ENCODE data around the gene MRPS27. TPM values are rescaled to one million over a fixed set of nuclear protein-coding genes. Genes with fewer than 3 reads are reported as not detected.

MRPS27 gene
- total RNA-seq, 1 donor from 2014 or later: 108 TPM

DNA sequence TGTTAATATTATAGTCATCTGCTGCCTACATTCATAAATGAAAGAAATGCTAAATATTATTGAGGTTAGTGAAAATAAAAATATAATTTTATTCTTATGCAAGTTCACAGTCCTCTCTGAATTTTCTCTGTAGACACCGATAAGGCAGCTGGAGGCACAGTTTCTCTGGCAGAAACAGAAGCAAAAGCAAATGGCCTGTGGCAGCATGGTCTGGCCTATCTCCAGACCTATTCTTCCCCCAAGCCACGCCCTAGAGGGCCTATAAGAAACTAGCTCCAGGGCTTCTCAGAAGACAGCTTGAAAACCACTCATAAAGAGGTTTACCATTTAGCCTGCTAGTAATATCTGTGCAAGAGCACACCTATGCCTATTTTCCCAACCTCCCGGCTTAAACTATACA, 28.4 kb downstream of the MRPS27 start:
- DNase-seq (ENCODE audit: low read depth, low spot score): no peak

DNA sequence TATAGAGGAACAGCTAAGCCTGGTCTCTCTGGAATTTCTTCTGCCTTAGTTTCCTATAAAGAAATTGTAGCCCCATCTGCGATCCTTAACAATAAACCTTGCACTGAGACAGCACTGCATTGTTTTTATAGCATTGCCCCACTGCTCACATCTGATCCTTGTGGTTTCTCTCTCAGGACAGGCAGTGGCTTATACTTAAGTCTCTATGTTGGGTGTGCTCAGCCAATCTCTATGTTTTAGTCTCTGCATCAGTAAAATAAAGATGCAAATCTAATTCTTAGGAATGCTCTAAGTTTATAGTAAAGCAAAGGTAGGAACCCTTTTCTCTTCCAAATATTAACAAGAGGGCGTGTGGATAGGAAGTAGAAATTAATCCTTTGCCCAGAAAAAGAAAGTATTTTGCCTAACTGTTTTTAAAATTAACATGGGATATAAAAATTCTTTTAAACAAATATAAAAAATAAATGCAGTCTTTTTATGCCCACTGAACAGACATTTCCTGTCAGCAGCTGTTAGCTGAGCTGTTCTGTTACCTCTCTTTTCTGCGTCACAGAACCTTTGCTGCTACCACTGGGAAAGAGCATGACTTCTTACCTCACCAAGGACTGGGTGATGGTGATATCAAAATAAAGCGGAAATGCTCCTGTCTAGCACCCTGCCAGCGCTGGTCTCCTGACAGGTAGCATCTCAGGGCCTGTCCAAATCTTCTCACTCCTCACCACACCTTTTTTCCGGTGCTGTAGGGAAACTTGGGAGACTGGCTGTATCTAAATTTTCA, 29.5 kb downstream of the MRPS27 start:
- DNase-seq (ENCODE audit: low read depth, low spot score): no peak

DNA sequence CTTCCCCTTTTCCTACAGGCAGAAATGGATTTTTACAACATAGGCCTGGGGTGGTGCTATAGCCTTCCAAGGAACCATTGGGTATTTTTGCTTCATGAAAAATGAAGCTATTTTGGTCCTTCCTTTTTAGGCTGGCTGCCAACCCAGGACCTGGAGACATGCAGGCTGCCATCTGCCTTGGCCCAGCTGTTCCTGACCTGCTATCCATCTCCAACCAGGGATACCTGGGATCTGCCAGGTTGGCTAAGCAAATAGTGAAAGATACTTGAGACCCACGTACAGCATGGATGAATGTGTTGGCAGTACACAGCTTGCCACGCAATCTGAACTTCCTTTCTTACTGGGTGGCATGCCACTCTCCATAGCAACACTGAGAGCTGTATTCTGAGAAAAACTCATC, 31.1 kb downstream of the MRPS27 start:
- no peak for DNase-seq (ENCODE audit: low read depth, low spot score)

DNA sequence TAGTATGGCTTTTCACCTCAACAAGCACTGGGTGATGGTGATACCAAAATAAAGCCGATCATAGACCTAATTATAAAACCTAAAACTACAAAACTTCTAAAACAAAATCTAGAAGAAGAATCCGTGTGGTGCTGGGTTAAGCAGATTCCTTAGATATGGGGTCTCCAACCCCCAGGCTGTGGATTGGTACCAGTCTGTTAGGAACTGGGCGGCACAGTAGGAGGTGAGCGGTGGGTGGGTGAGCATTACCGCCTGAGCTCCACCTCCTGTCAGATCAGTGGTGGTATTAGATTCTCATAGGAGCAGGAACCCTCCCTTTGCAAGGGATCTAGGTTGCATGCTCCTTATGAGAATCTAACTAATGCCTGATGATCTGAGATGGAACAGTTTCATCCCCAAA, 33.2 kb downstream of the MRPS27 start:
- no peak for DNase-seq (ENCODE audit: low read depth, low spot score)

DNA sequence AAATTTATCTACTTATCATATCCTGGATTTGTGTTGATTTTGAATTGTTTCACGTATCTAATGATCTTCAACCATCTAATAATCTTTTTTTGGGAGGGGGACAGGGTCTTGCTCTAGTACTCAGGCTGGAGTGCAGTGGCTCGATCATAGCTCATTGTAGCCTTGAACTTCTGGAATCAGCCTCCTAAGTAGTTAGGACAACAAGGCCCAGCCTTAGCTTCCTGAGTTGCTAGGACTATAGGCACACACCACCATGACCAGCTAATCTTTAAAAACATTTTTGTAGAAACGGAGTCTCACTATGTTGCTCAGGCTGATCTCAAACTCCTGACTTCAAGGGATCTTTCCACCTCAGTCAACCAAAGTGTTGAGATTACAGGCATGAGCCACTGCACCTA, 34.6 kb downstream of the MRPS27 start:
- DNase-seq (ENCODE audit: low read depth, low spot score): no peak

DNA sequence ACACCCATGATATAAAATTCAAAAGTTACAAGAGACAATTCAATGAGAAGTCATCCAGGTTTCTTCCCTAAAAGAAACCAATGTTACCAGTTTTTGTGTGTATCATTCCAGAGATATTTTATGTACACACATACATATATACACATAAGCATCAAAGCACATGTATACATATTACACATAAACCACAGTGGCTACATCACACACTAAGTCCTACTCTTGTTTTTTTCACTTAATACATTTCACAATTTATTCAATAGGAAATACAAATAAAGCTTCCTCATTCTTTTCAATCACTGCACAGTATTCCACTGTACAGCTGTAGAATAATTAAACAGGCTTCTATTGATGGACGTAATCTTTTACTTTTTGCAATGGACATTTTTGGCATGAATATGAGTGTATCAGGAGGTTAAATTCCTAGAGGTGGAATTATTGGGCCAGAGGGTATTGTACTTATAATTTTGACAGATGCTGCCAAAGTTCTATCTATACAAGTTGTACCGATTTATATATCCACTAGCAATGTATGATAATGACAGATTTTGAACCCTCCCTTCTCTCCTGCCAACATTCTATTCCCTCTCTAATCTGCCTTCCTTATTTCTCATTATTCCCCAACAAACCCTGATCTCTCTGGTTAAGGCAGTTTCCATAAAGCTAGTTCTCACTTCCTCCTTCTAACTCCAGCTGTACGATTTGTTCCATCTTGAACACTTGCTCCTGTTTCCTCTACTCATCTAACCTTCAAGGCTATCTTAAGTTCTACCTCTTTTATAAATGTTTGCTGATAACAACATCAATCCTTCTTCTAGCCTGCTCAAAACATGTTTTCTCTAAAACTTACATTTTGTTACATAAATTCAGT, 35.2 kb downstream of the MRPS27 start:
- DNase-seq (ENCODE audit: low read depth, low spot score): no peak

DNA sequence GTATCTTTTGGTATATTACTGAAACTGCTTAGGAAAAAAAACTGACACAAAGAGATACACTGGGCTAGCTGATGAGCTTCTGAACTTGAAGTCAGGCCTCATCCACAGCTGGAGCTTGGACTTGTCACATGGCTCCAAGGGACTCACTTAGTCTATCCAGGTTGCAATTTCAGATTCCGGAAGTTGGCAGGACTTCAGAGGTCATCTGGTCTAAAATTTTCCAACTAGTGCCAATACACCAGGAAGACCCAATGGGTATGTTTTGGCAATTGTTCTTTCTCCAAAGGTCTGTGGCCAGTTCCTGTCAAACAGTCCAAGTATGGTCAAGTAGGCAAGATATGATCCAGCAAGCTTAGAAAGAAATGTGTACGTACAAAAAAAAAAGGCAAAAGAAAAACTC, 36.7 kb downstream of the MRPS27 start:
- no peak for DNase-seq (ENCODE audit: low read depth, low spot score)

DNA sequence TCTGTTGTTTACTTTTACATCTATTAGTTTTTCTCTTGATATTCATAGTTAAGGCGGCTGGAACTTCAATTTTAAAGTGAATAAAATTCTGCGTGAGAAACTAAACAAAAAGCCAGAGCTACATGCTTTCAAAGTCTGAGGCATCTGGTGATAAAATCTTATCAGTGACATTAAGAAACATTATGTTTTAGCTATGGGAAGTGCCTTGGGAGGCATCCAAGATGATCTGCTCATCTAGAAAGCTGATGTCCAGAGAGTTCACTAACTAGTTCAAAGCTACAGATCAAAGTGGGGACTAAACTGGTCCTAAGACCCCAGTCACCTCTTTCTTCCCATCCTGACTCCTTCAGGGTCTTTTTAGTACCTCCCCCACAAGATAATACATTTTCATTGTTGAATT, 37.2 kb downstream of the MRPS27 start:
- no peak for DNase-seq (ENCODE audit: low read depth, low spot score)

DNA sequence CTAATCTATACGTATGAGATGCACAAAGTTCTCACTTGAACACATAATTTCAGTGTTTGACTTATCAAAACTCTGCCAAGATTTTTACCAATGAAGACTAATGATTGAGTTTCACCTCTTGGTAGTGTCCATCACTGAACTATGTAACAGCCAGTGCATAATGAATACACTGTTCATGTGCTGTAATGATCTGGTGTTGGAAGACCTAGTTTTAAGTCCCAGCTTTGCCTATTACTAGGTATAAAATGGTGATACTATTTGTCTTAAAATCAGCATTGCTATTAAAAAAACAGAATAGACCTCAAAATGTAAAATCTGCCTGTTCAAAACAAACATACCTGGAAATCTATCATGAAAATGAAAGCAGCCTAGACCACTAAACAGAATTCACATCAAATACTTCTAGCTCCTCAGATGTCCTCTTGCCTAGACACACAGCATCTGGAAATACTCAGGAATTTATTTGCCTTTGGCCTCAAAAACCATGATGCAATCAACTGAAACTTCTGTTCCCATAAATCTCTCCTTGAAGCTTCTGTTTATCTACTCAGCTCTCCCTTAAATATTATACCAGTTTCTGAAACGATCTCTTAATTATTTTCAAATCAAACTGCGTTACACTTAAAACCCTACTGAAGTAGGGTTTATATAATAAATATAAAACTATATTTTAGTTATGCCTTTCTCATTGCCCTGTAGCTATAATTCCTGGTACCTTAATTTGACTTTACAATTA, 38.1 kb downstream of the MRPS27 start:
- DNase-seq (ENCODE audit: low read depth, low spot score): no peak

DNA sequence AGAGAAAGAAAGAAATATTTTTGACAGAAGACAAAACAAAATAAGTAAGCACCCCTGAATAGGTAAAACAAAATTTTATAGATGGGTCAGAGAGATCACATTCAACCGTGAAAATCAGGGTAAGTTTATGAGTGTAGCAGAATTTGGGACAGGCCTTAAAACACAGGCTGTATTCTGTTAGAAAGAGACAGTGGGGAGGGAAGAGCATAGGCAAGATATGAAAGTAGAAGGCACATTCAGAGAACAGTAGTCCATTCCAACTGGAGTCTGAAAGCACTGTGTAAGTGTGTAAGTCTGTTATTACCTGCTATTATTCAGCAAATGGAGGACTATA, 38.6 kb downstream of the MRPS27 start:
- DNase-seq (ENCODE audit: low read depth, low spot score): no peak

DNA sequence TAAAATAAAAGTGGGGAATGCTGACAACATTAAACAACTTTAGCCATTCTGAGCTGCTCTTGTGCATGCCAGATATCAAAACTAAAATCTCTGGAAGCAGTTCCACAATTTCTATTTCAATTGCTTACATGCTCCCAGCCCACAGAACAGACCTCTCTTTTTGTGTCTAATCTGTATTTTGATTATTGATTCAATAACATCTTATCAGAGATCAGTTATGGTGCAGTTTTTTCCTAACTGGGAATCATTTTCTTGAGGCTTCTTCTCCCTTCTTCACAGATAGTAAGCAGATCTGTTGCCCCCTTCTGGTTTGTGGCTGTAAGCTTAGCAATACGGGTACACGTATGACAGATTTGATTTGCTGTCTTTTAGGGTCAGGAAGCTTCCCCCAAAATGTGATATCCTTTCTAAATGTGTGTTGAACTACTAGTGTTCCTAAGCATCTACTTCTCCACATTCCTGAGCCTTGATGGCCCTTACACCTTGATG, 39.4 kb downstream of the MRPS27 start:
- no peak for DNase-seq (ENCODE audit: low read depth, low spot score)

DNA sequence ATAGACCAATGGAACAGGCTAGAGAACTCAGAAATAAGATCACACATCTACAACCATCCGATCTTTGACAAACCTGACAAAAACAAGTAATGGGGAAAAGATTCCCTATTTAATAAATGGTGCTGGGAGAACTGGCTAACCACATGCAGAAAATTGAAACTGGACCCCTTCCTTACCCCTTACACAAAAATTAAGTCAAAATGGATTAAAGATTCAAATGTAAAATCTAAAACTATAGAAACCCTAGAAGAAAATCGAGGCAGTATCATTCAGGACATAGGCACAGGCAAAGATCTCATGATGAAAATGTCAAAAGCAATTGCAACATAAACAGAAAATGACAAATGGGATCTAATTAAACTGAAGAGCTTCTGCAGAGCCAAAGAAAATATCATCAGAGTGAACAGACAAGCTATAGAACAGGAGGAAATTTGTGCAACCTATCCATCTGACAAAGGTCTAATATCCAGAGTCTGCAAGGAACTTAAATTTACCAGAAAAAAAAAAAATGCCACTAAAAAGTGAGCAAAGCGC, 43.8 kb downstream of the MRPS27 start:
- DNase-seq (ENCODE audit: low read depth, low spot score): no peak

DNA sequence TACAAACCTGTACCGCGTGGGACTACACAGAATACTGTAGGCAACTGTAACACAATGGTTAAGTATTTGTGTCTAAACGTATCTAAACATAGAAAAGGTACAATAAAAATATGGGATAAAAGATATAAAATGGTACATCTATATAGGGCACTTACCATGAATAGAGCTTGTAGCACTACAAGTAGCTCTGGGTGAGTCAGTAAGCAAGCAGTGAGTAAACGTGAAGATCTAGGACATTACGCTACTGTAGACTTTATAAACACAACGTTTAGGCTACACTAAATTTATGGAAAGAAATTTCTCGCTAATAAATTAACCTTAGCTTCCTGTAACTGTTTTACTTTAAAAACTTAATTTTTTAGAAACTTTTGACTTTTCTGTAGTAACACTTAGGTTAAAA, 46.5 kb downstream of the MRPS27 start:
- DNase-seq (ENCODE audit: low read depth, low spot score): no peak

DNA sequence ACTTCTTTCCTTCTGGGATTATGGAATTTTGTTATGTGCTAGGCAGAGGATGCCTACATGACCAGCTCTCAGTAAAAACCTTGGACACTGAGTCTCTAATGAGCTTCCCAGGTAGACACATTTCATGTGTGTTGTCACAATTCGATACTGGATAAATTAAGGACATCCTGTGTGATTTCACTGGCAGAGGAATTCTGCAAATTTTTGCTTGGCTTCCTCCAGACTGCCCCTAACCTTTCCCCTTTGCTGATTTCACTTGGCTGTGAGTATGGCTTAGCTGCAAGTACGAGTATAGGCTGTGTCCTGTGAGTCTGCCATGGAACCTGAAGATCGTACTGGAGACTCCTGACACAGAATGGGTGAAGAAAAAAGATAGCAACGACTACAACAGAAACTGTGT, 47.6 kb downstream of the MRPS27 start:
- no peak for DNase-seq (ENCODE audit: low read depth, low spot score)

DNA sequence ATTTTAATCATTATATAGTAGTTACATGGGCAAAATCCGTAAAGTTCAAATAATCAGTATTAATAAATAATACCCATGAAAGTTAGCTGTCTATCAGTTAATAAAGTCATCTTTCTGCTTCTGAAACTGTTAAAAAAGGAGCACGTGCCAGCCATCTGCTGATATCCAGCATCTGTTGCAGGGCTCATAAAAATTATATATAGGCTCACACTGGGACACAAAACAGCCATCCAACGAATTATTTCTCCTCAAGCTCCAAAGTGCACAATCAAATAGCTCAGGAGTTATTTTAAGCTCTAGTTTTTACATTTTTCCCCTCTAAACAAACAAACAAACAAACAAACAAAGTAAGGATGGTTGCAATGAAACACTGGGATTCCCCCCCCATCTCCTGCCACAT, 48.3 kb downstream of the MRPS27 start:
- no peak for DNase-seq (ENCODE audit: low read depth, low spot score)

DNA sequence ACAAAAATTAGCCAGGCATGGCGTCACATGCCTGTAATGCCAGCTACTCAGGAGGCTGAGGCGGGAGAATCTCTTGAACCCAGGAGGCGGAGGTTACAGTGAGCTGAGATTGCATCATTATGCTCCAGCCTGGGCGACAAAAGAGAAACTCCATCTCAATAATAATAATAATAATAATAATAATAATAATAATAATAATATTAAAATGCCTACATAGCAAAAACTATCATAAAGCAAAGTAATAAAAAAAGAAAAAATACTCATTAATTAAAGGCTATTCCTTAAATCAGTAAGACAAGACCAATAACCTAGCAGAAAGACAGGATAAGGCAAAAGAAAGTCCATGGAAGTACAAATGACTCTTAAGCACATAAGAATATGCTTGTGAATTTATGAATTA, 50.0 kb downstream of the MRPS27 start:
- no peak for DNase-seq (ENCODE audit: low read depth, low spot score)

DNA sequence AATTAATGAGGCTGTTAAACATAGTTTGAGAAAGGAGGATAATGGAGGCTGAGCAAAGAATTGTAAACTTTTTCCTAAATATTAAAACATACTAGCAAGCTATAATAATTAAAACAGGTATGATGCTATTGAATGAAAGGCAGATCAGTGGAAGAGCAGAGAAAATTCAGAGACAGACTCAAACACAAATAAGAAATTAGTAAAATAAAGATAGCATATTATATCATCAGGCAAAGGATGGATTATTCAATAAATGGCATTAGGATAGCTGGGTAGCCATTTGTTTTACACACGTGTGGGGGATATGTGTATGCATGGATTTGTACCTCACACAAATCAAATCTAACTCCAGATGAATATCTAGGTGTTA, 50.6 kb downstream of the MRPS27 start:
- DNase-seq (ENCODE audit: low read depth, low spot score): no peak

DNA sequence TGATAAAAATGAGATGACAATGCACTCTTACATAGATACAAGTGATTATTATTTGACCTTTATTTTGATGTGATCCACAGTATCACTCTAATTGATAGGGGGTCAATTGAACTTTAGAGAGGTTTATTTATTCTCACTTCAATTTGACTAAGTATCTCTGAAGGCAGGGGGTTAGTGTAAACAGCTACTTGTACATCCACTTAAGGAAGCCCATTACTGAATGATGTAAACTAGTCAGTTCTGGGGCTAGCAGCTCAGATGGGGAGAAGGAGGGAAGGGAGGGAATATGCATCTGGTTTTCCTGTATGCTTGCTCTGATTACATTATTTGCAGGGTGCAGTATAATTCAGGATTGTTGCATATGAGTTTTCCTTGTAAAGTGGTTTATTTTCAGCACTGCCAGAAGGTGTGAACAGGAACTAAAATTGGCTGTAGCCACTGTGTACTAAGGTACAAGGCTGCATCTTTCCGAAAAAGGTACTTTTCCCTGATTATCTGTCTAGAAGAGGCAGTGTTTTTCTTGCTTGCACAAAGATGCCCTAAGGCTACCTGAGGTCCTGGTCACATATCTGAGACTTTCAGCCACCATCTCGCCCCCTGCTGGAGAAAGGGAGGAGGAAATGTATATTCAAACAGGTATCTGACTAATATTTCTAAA, 51.2 kb downstream of the MRPS27 start:
- DNase-seq (ENCODE audit: low read depth, low spot score): no peak

DNA sequence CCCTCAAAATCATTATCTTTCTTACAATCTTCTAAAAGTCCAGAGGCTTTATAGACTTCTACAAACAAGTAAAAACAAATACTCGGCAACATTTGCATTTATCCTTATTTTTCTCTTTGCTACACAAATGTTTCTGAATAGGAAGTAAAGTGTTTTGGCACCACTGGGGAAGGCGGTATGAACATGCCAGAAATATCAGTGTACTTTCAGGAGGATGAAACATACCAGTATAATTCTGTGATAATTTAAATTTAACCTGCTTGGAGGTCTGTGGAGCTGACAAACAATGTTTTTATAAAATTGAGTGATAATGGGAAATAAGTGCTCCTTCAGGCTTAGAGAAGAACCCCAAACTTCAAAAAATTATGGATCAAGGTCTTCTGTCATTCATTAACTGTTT, 51.8 kb downstream of the MRPS27 start:
- DNase-seq (ENCODE audit: low read depth, low spot score): no peak

DNA sequence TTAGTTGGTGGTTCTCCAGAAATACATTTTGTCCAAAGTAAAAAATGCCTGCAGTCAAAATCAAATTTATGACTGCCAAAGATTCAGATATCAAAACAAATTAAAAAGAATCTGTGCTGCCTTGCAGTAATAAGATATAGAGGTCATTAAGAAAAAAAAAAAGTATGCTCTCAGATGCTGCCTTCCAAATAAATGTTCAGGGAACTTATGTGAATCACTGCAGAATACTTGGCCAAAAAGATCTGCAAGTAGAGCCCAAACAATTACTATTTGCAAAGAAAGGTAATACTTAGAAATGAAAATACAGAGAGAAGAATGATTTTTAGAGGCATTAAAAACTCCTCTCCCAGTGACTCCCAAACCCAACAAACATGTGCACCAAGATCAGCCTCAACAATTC, 52.4 kb downstream of the MRPS27 start:
- no peak for DNase-seq (ENCODE audit: low read depth, low spot score)

DNA sequence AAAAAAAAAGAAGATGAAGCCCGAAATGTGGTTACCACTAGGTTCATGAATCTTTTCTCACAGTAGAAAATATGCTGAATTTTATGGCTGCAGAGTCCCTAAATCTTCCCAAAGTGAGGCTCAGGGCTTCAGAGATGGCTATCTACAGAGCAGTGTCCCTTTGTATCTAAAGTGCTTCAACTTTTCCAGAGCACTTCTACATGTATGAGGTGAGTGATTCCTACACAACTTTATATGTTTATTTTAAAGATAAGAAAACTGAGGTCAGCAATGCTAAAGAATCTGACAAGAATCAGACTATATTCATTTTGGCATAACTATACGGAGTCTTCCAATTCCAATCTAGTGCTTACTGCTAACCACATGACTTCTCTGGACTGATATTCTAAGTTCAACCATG, 53.2 kb downstream of the MRPS27 start:
- DNase-seq (ENCODE audit: low read depth, low spot score): no peak
